Hepatocyte (in vitro differentiated cells): ENCODE data around the gene SLC35A3.

ENCODE experiments used
- CTCF ChIP-seq: fragments of 200-600 bp; sonication (generic); IDR thresholded peaks from 2 replicates; pipeline ENCODE4 v1.5.1; 2016; ENCODE audit warnings: antibody characterized with exemption, mild to moderate bottlenecking; ENCODE audit not compliant: poor library complexity
- EZH2 ChIP-seq: fragments of 200-600 bp; sonication (generic); IDR thresholded peaks from 2 replicates; pipeline ENCODE4 v1.6.1; 2016; ENCODE audit warnings: antibody characterized with exemption, mild to moderate bottlenecking, borderline replicate concordance
- EZH2phosphoT487 ChIP-seq: fragments of 200-600 bp; sonication (generic); IDR thresholded peaks from one replicate; pipeline ENCODE4 v1.6.1; 2018; ENCODE audit warnings: antibody characterized with exemption, mild to moderate bottlenecking, low read depth, moderate library complexity; ENCODE audit not compliant: unreplicated experiment, severe bottlenecking

DNA sequence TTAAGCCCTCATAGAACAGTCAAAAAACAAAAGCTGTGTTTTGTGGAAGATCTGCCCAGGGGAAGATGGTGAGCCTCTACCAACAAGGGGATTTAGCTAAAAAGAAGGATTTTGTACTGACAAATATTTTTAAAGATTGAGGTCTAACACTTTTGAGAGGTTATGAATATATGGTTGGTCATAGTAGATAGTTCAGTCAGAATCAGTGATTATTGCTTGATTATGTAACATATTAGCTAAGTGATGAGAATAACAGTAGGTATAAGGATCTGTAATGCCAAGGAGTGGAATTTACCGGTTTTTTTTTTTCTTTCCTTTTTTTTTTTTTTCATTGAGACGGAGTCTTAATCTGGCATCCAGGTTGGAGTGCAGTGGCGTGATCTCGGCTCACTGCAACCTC lies 83.9 kb downstream of the SLC35A3 start:
- no peak for TF ChIP-seq CTCF
- TF ChIP-seq EZH2 = no peak
- TF ChIP-seq EZH2phosphoT487 = no peak
